GM23338 (cell line): ENCODE data around the gene TARS3. TPM values are rescaled to one million over a fixed set of nuclear protein-coding genes. Genes with fewer than 3 reads are reported as not detected.

ENCODE experiments used
- ATAC-seq: fragments of 200-7000 bp; cut with Tn5 transposase; 3 replicates; pipeline ENCODE4 v1.9.1; 2020
- DNase-seq: peaks from one replicate; pipeline ENCODE4 v3.0.0-alpha.2; 2015; ENCODE audit warnings: low spot score
- H2AFZ ChIP-seq: fragments of 200-600 bp; sonication (generic); 2 replicates; pipeline ENCODE4 v1.8.0; 2016; ENCODE audit warnings: antibody characterized with exemption, mild to moderate bottlenecking, moderate library complexity
- H3F3A ChIP-seq: fragments of 200-600 bp; sonication (generic); replicated peaks from 2 replicates; pipeline ENCODE4 v1.8.0; 2017; ENCODE audit warnings: antibody characterized with exemption, mixed run types, low read depth
- H3K27ac ChIP-seq: fragments of 200-600 bp; sonication (generic); 2 replicates; pipeline ENCODE4 v1.6.1; 2016; ENCODE audit warnings: low read depth
- H3K27me3 ChIP-seq: fragments of 200-600 bp; sonication (generic); 2 replicates; pipeline ENCODE4 v1.8.0; 2016; ENCODE audit warnings: mild to moderate bottlenecking, mixed run types, moderate library complexity; ENCODE audit not compliant: insufficient read depth
- H3K36me3 ChIP-seq: fragments of 200-600 bp; sonication (generic); 2 replicates; pipeline ENCODE4 v1.8.0; 2016; ENCODE audit warnings: mild to moderate bottlenecking; ENCODE audit not compliant: insufficient read depth
- H3K4me1 ChIP-seq: fragments of 200-600 bp; sonication (generic); 2 replicates; pipeline ENCODE4 v1.8.0; 2016; ENCODE audit warnings: mild to moderate bottlenecking, moderate library complexity; ENCODE audit not compliant: insufficient read depth
- H3K4me2 ChIP-seq: fragments of 200-600 bp; sonication (generic); 2 replicates; pipeline ENCODE4 v1.7.1; 2017; ENCODE audit warnings: mixed run types
- H3K4me3 ChIP-seq: fragments of 200-600 bp; sonication (generic); 2 replicates; pipeline ENCODE4 v1.6.1; 2016; ENCODE audit warnings: mixed run types
- H3K79me2 ChIP-seq: fragments of 200-600 bp; sonication (generic); replicated peaks from 2 replicates; pipeline ENCODE4 v1.8.0; 2017; ENCODE audit warnings: mild to moderate bottlenecking; ENCODE audit not compliant: insufficient read depth
- H3K9me2 ChIP-seq: fragments of 200-600 bp; sonication (generic); 2 replicates; pipeline ENCODE4 v1.8.0; 2017; ENCODE audit not compliant: insufficient read depth
- H4K20me1 ChIP-seq: fragments of 200-600 bp; sonication (generic); replicated peaks from 2 replicates; pipeline ENCODE4 v1.8.0; 2017; ENCODE audit warnings: mild to moderate bottlenecking; ENCODE audit not compliant: insufficient read depth
- H3K27ac Mint-ChIP-seq: 2 replicates; pipeline ENCODE4 v1.8.0; 2020; ENCODE audit warnings: inconsistent platforms, mild to moderate bottlenecking, moderate library complexity, mixed read lengths
- H3K27me3 Mint-ChIP-seq: 3 replicates; pipeline ENCODE4 v1.8.0; 2022; ENCODE audit warnings: low read depth, mild to moderate bottlenecking, moderate library complexity, mixed read lengths, inconsistent platforms; ENCODE audit not compliant: insufficient read depth, poor library complexity
- H3K36me3 Mint-ChIP-seq: 3 replicates; pipeline ENCODE4 v1.8.0; 2021; ENCODE audit warnings: low read depth, mild to moderate bottlenecking, inconsistent platforms, moderate library complexity, mixed read lengths
- H3K4me1 Mint-ChIP-seq: 3 replicates; pipeline ENCODE4 v1.8.0; 2020; ENCODE audit warnings: mild to moderate bottlenecking, inconsistent platforms, mixed read lengths
- H3K4me3 Mint-ChIP-seq: 3 replicates; pipeline ENCODE4 v1.8.0; 2021; ENCODE audit warnings: moderate library complexity, mild to moderate bottlenecking, inconsistent platforms, mixed read lengths
- H3K9me3 Mint-ChIP-seq: 3 replicates; pipeline ENCODE4 v1.8.0; 2020; ENCODE audit warnings: moderate library complexity, mild to moderate bottlenecking, inconsistent platforms, mixed read lengths
- CREB1 ChIP-seq: fragments of 250-450 bp; sonication (Bioruptor Pico); IDR thresholded peaks from 2 replicates; pipeline ENCODE4 v1.5.0; 2020; ENCODE audit warnings: low read depth, mild to moderate bottlenecking, moderate library complexity
- CTCF ChIP-seq, 2 experiments: fragments of 200-600 bp in 1 of 2; sonication (generic) in 1 of 2; conservative IDR thresholded peaks; 2 replicates each; pipeline versions ENCODE4 v1.5.1 to v1.6.1; 2016 to 2017; ENCODE audit warnings: antibody characterized with exemption in 2 of 2, low read depth in 2 of 2, mild to moderate bottlenecking in 2 of 2, moderate library complexity in 1 of 2
- ETS1 ChIP-seq: IDR thresholded peaks from 2 replicates; pipeline ENCODE4 v1.6.1; 2016; ENCODE audit warnings: antibody characterized with exemption
- EZH2 ChIP-seq: fragments of 200-600 bp; sonication (generic); IDR thresholded peaks from one replicate; pipeline ENCODE4 v1.8.0; 2017; ENCODE audit warnings: antibody characterized with exemption, mild to moderate bottlenecking, low read depth; ENCODE audit not compliant: unreplicated experiment
- EZH2phosphoT487 ChIP-seq: fragments of 200-600 bp; sonication (generic); IDR thresholded peaks from one replicate; pipeline ENCODE4 v1.8.1; 2018; ENCODE audit warnings: antibody characterized with exemption; ENCODE audit not compliant: unreplicated experiment
- JUNB ChIP-seq: IDR thresholded peaks from one replicate; pipeline ENCODE4 v1.6.1; 2016; ENCODE audit warnings: antibody characterized with exemption; ENCODE audit not compliant: unreplicated experiment
- NANOG ChIP-seq: IDR thresholded peaks from 2 replicates; pipeline ENCODE4 v1.6.1; 2016; ENCODE audit warnings: antibody characterized with exemption, borderline replicate concordance
- POLR2AphosphoS5 ChIP-seq: IDR thresholded peaks from 2 replicates; pipeline ENCODE4 v1.6.1; 2016; ENCODE audit warnings: antibody characterized with exemption, low read depth
- REST ChIP-seq: IDR thresholded peaks from one replicate; pipeline ENCODE4 v1.6.1; 2018; ENCODE audit warnings: antibody characterized with exemption; ENCODE audit not compliant: unreplicated experiment
- STAT1 ChIP-seq: IDR thresholded peaks from one replicate; pipeline ENCODE4 v1.6.1; 2016; ENCODE audit warnings: antibody characterized with exemption; ENCODE audit not compliant: unreplicated experiment
- ZNF114 ChIP-seq: fragments of 250-450 bp; sonication (Bioruptor Pico); IDR thresholded peaks from 2 replicates; pipeline ENCODE4 v1.5.0; 2020; ENCODE audit warnings: mild to moderate bottlenecking, moderate library complexity
- ZNF331 ChIP-seq: fragments of 250-450 bp; sonication (Bioruptor Pico); IDR thresholded peaks from 2 replicates; pipeline ENCODE4 v1.5.0; 2020; ENCODE audit warnings: low read depth, mild to moderate bottlenecking, moderate library complexity
- ZNF462 ChIP-seq: fragments of 250-450 bp; sonication (Bioruptor Pico); IDR thresholded peaks from 2 replicates; pipeline ENCODE4 v1.5.0; 2020; ENCODE audit warnings: mild to moderate bottlenecking, moderate library complexity
- polyA plus RNA-seq: library from polyadenylated mRNA; unstranded; fragments of >200 nt; fragmentation: Nextera tagmentation; extraction: Ambion mirVana; gene quantifications from 2 replicates; pipeline ENCODE4 v1.2.1, GENCODE V29; 2016
- total RNA-seq: library from RNA; depleted of rRNA; stranded (reverse); fragments of >200 nt; shearing (Covaris generic); gene quantifications from 2 replicates; pipeline ENCODE4 v1.2.3, GENCODE V29; 2014

Gene TARS3
- total and polyA plus RNA-seq, 2 experiments from 2014 or later: 13.0 to 15.4 TPM

GRCh38 chr15:101604124-101604874 lies 120.0 kb downstream of the TARS3 start:
- no peak overlapping the region for H3K4me3 Mint-ChIP-seq
- no peaks in the 10 kb centered on the region for H3F3A ChIP-seq
- TF ChIP-seq CREB1 (CRISPR knock-in tag): no peak
- no peak for TF ChIP-seq ETS1
- no peak for TF ChIP-seq EZH2phosphoT487
- no peak for TF ChIP-seq JUNB
- TF ChIP-seq REST: no peak
- no peak for TF ChIP-seq STAT1
- TF ChIP-seq ZNF462 (CRISPR knock-in tag): no peak
- TF ChIP-seq EZH2: no peak
- TF ChIP-seq NANOG: no peak
- no peak for TF ChIP-seq ZNF114 (CRISPR knock-in tag)
- no peak for TF ChIP-seq POLR2AphosphoS5
- TF ChIP-seq ZNF331 (CRISPR knock-in tag): no peak
- TF ChIP-seq CTCF (conservative IDR thresholded peaks at IDR 0.05; ENCODE audit: low read depth in 2 of 2): no peak
- no peak for ATAC-seq
- no peaks in the 10 kb centered on the region for H3K36me3 ChIP-seq
- H3K79me2 ChIP-seq: no peaks in the 10 kb centered on the region
- DNase-seq: no peak
- H3K9me2 ChIP-seq: no peaks in the 10 kb centered on the region
- no peak overlapping the region for H3K27ac Mint-ChIP-seq
- no peaks in the 10 kb centered on the region for H4K20me1 ChIP-seq
- no peaks in the 10 kb centered on the region for H3K36me3 Mint-ChIP-seq
- H3K4me3 ChIP-seq: no peak overlapping the region
- H3K4me1 Mint-ChIP-seq: no peaks in the 10 kb centered on the region; the same call in 2 of the 3 replicates
- peaks cover 5% of the 10 kb centered on the region; the same call in 2 of the 3 replicates for H3K9me3 Mint-ChIP-seq
- no peaks in the 10 kb centered on the region for H3K27me3 ChIP-seq
- no peak overlapping the region for H2AFZ ChIP-seq
- no peak overlapping the region for H3K4me2 ChIP-seq
- peaks cover 5% of the 10 kb centered on the region for H3K27me3 Mint-ChIP-seq
- no peak overlapping the region for H3K27ac ChIP-seq
- no peaks in the 10 kb centered on the region for H3K4me1 ChIP-seq
